Progenitor cell of endocrine pancreas (in vitro differentiated cells): Measurements from ENCODE around the gene TMEM132D. TPM values are rescaled to one million over a fixed set of nuclear protein-coding genes. Genes with fewer than 3 reads are reported as not detected.

Experiments
- DNase-seq: peaks from one replicate; pipeline ENCODE4 v3.0.0; 2021; ENCODE audit warnings: low spot score; ENCODE audit not compliant: unreplicated experiment
- H3K27ac Mint-ChIP-seq: 2 replicates; pipeline ENCODE4 v1.8.0; 2021; ENCODE audit warnings: mild to moderate bottlenecking, moderate library complexity, mixed read lengths
- H3K27me3 Mint-ChIP-seq: 2 replicates; pipeline ENCODE4 v1.8.0; 2021; ENCODE audit warnings: mixed read lengths
- H3K36me3 Mint-ChIP-seq: 2 replicates; pipeline ENCODE4 v1.8.0; 2022; ENCODE audit warnings: mixed read lengths; ENCODE audit not compliant: insufficient read depth
- H3K4me1 Mint-ChIP-seq: 2 replicates; pipeline ENCODE4 v1.8.0; 2021; ENCODE audit warnings: low read depth, mixed read lengths
- H3K4me3 Mint-ChIP-seq: 2 replicates; pipeline ENCODE4 v1.8.0; 2021; ENCODE audit warnings: low read depth, mild to moderate bottlenecking, moderate library complexity, mixed read lengths
- H3K9me3 Mint-ChIP-seq: 2 replicates; pipeline ENCODE4 v1.8.0; 2021; ENCODE audit warnings: low read depth, mixed read lengths
- CTCF ChIP-seq: fragments of 200-600 bp; sonication (generic); IDR thresholded peaks from one replicate; pipeline ENCODE4 v1.5.0; 2021; ENCODE audit warnings: antibody characterized with exemption, mild to moderate bottlenecking; ENCODE audit not compliant: unreplicated experiment
- total RNA-seq: library from RNA; stranded (reverse); gene quantifications from 2 replicates; pipeline ENCODE4 v1.2.1, GENCODE V29; 2021

TMEM132D gene
- total RNA-seq, 1 donor from 2014 or later, result 0.46 TPM

GRCh38 chr12:129893691-129894090 is 10.1 kb downstream of the TMEM132D start:
- Mint-ChIP-seq H3K4me1 (peaks cover 2% of the 10 kb centered on the region), H3K27me3 (peaks cover 37% of the 10 kb centered on the region), H3K4me3 (no peak overlapping the region), H3K27ac (no peak overlapping the region), H3K36me3 (no peaks in the 10 kb centered on the region), H3K9me3 (no peaks in the 10 kb centered on the region)
- no peak for TF ChIP-seq CTCF
- DNase-seq, result no peak

GRCh38 chr12:129887101-129887500 is 16.7 kb downstream of the TMEM132D start:
- DNase-seq, result no peak
- Mint-ChIP-seq H3K4me1 (peaks cover 14% of the 10 kb centered on the region), H3K36me3 (no peaks in the 10 kb centered on the region), H3K27me3 (peaks cover 25% of the 10 kb centered on the region), H3K27ac (no peak overlapping the region), H3K4me3 (no peak overlapping the region), H3K9me3 (no peaks in the 10 kb centered on the region)
- TF ChIP-seq CTCF, result no peak

GRCh38 chr12:129886541-129886940 is 17.3 kb downstream of the TMEM132D start:
- Mint-ChIP-seq H3K4me1 (peaks cover 16% of the 10 kb centered on the region), H3K9me3 (no peaks in the 10 kb centered on the region), H3K27me3 (peaks cover 21% of the 10 kb centered on the region), H3K36me3 (no peaks in the 10 kb centered on the region), H3K27ac (no peak overlapping the region), H3K4me3 (no peak overlapping the region)
- no peak for DNase-seq
- TF ChIP-seq CTCF, result no peak

GRCh38 chr12:129885287-129885686 is 18.5 kb downstream of the TMEM132D start:
- Mint-ChIP-seq H3K36me3 (no peaks in the 10 kb centered on the region), H3K9me3 (no peaks in the 10 kb centered on the region), H3K4me1 (peaks cover 19% of the 10 kb centered on the region), H3K27me3 (peaks cover 16% of the 10 kb centered on the region), H3K27ac (no peak overlapping the region), H3K4me3 (no peak overlapping the region)
- no peak for TF ChIP-seq CTCF
- no peak for DNase-seq

- peaks cover 1% of the 10 kb centered on the region for H3K36me3 Mint-ChIP-seq
- H3K4me1 Mint-ChIP-seq, result peaks cover 5% of the 10 kb centered on the region
- no peak overlapping the region for H3K27ac Mint-ChIP-seq
- DNase-seq, result no peak
- no peak for TF ChIP-seq CTCF
- peaks cover 13% of the 10 kb centered on the region for H3K9me3 Mint-ChIP-seq
- peaks cover 60% of the 10 kb centered on the region for H3K27me3 Mint-ChIP-seq
- no peak overlapping the region for H3K4me3 Mint-ChIP-seq
These were observed 26.4 kb downstream of the TMEM132D start for GRCh38 chr12:129877411-129877810.
